GM19238 (cell line): ENCODE measurements around the gene CYP46A1.
A peak's percentile ranks its signal among the peaks of the same experiment; 100 is the strongest.

Experiments
- DNase-seq: peaks from one replicate; pipeline ENCODE4 v3.0.0; 2011; ENCODE audit warnings: low spot score; ENCODE audit not compliant: insufficient read length

CYP46A1 gene

DNA sequence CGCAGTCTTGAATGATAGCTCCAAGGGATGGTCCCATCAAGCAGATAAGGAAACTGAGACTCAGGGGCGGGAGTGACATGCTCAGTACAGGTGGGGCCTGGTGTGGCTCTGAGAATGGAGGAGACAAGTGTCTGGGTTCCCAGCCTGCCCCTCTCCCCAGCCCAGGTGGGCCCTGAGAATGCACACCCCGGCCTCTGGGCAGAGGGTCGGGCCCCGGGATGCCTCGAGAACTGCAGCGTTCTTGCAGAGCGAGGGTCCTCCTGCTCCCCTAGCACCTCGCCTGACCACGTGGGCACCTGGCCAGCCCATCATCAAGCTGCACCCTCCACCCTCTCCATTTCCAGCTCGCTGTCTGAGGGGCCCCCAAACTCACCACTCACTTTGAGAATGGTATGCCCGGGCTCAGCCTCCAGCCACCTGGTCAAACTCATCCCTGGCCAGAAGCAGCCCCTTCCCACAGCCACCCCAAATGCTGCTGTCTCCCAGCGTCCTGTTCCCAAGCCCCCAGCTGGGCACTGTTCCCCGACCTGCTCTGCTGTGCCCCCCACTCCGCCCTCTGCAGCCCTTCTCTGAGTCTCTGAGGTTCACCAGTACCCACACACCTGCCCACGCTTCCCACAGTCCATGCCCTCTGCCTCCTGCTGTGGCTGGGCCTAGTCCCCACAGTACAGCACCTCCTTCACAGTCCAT, 44.3 kb downstream of the CYP46A1 start:
- DNase-seq, result no peak

DNA sequence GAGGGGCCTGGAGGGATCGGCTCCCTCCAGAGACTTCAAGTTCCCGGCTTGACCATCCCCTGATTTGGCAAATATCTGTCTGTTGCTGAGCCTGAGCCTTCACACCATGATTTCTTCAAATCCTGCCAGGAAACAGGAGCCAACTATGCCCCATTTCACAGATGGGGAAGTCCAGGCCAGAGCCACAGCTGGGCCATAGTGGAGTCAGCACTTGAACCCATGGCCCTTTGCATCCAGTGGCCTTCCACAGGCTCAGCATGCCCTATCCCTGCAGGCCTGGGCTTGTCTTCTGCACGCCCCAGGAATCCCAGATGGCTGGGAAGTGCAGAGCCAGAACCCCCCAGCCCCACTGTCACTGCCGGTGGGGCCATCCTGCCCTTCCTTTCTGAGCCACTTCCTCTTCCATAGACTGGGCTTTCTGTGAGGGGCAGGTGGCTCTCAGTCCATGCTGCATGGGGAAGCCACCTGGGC, 44.9 kb downstream of the CYP46A1 start:
- DNase-seq, result no peak

GRCh38 chr14:99729991-99730875, 46.1 kb downstream of the CYP46A1 start:
- peak; percentile 68 for DNase-seq

- no peak for DNase-seq
Measured at GRCh38 chr14:99730876-99731546, 46.9 kb downstream of the CYP46A1 start.

DNA sequence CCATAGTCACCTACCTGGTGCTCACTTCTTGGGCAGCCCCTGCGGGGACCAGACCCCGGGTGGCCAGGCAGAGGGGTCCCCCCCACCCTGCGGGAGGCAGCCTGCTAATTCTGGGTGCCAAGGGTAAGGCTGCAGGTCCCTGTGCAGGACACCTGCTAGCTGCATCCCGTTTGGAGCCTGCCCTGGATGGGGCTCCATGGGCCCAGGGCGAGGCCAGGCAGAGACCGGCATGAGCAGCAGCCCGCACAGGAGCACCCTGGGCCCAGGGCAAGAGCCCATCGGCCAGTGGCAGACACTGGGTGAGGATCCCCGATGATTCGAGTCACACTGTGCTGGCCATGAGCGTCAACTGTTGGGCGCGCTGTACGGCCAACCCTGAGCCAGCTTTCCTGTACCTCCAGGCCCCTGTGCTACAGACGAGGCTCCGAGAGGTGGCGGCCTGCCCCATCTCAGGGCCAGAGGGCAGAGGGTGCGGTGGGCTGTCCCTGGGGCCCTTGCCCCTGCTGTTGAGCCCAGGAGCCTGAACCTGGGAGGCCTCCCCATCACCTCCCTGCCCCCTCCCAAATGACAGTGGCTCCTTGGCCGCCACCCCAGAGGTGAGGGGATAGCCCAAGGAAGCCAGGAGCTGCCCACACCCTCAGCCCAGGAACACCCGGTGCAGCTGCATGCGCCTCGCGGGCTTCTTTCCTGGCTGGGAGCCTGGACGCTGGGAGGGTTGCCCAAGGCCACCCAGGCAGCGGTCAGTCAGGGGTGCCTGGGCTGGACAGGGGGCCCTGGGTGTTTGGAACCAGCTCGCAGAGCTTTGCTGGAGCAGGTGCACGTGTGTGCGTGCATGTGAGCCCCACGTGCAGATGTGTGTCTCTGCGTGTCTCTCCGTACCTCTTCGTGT, 47.7 kb downstream of the CYP46A1 start:
- no peak for DNase-seq

GRCh38 chr14:99732436-99733210, 48.5 kb downstream of the CYP46A1 start:
- DNase-seq, result no peak

DNA sequence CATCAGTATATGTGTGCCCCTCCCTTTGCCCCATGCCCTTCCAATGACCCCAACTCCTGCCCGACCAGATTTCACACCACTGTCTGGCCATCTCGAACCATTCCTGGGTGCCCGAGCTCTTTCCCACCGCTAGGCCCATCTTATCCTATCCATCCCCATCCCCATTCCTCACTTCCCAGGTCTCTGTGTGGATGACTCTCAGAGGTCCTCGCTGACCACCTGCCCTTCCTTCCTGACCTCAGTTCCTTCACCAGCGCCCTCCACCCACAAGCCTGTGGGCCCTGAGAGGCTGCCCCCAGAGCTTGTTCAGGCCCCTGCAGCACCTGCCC, 49.1 kb downstream of the CYP46A1 start:
- no peak for DNase-seq

DNA sequence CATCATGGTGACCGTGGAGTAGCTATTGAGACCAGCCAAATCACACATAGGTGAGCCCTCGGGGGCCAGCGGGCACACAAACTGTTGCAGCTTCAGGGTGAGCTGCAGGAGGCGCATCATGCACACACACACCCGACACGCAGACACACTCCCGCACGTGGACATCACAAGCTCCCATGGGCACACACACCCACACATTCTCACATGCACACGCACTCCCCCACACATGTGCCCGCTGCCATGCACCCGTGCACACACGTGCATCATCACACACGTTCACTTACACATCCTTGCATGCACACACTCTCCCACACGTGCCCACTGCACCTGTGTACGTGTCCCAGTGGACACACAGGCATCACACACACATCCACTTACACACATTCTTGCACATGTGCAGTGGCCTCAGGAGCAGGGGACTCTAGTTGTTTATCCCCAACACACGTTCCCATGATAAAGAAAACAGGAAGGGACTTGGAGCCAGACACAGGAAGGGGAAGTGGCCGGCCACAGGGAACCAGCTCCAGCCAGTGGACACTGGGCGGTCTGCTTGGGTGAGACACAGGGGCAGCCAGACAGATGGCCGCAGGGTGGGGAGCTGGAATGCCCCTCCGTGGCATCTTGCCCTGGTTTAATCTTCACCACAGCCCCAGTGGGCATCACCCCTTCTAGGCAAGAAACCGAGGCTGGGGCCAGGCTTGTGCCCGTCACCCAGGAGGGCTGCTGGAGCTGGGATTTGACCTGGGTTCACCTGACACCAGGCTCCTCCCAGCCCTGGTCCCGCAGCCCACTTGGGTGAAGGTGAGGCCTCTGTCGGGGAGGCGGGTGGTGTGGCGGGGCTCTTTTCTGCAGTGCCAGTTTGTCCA, 49.7 kb downstream of the CYP46A1 start:
- no peak for DNase-seq

- DNase-seq, result no peak
Measured at GRCh38 chr14:99734406-99735051, 50.4 kb downstream of the CYP46A1 start.

GRCh38 chr14:99735189-99736135, 51.4 kb downstream of the CYP46A1 start:
- no peak for DNase-seq

GRCh38 chr14:99736603-99737371, 52.7 kb downstream of the CYP46A1 start:
- no peak for DNase-seq

- DNase-seq, result no peak
Measured at GRCh38 chr14:99737451-99737951, 53.4 kb downstream of the CYP46A1 start.

DNA sequence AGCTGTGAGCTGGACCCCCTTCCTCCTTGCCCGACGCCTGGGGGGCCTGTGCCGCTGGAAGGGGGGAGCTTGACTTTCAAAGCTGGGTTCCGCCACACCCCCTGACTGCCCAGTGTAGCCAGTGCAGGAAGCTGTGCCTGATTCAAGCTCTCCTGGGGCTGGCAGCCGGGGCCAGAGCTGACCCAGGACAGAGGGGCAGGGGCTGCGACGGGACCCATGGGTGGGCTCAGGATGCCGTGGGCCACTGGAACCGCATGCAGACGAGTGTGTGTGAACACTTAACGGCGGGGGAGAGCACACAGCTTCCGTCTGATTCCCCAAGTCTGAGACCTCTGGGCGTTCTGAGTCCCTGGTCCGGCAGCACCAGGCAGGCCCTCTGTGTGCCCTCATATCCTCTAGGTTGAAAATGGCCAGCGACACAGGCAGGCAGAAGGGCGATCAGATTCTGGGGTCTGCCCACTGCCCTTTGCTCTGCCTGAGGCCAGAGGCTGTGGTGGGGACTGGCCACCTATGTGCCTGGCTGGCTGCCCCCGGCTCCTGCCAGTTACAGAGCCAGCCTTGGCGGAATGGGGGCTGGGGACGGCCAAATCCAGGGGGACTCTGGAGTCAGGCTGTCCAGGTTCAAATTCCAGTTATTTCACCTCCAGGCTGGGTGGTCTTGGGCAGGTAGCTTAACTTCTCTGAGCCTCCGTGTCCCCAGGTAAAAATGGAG, 54.0 kb downstream of the CYP46A1 start:
- DNase-seq, result no peak

GRCh38 chr14:99740411-99740810, 56.3 kb downstream of the CYP46A1 start:
- no peak for DNase-seq

- DNase-seq, result no peak
Measured at GRCh38 chr14:99741227-99741976, 57.3 kb downstream of the CYP46A1 start.
